Measurements from ENCODE around the gene SYNRG.

The SYNRG gene

GRCh38 chr17:37551788-37552187 is 57.4 kb downstream of the SYNRG start:
- Mint-ChIP-seq H3K4me1 (ENCODE audit: low read depth in 2 of 2) (peaks cover 33 to 53% of the 10 kb centered on the region in 2 donors), H3K9me3 (no peaks in the 10 kb centered on the region), H3K4me3 (peak overlapping the region; percentile 4 to 40), H3K27me3 (no peaks in the 10 kb centered on the region), H3K27ac (peak overlapping the region; percentile 77 to 84), H3K36me3 (ENCODE audit: insufficient read depth) (peaks cover 84% of the 10 kb centered on the region)
- DNase-seq, result no peak
- no peak for ATAC-seq (replicated peaks)

- no peak overlapping the region for H3K4me3 Mint-ChIP-seq
- H3K36me3 Mint-ChIP-seq (ENCODE audit: insufficient read depth), result peaks cover 83% of the 10 kb centered on the region
- H3K4me1 Mint-ChIP-seq (ENCODE audit: low read depth in 2 of 2), result peaks cover 31 to 58% of the 10 kb centered on the region in 2 donors
- ATAC-seq (replicated peaks) (no peak), DNase-seq (no peak)
- peak overlapping the region; percentile 51 to 77 for H3K27ac Mint-ChIP-seq
- H3K9me3 Mint-ChIP-seq, result no peaks in the 10 kb centered on the region
- H3K27me3 Mint-ChIP-seq, result no peaks in the 10 kb centered on the region
Observed at GRCh38 chr17:37547986-37548385, 61.2 kb downstream of the SYNRG start.

DNA sequence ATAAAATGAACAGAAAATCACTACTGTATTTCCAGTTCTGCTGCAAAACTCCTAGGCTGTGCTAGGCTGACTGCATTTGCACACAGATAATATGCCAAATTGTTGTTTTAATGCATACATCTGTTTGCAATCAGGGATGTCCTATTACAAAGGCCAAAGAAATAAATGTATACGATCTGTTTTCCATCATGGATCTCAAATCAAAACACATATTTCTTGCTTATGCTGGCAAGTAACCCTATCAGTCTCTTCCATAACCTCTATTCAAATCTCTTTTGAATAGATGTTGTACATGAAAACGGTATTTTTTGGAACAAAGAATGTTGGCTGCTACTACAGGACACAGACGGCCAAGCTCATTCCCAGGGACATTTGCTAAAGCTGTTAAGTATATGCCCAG is 62.9 kb downstream of the SYNRG start:
- no peaks in the 10 kb centered on the region for H3K9me3 Mint-ChIP-seq
- ATAC-seq (replicated peaks), result no peak
- H3K27ac Mint-ChIP-seq, result peak overlapping the region; percentile 30 to 91
- no peaks in the 10 kb centered on the region for H3K27me3 Mint-ChIP-seq
- peaks cover 20 to 41% of the 10 kb centered on the region in 2 donors for H3K4me1 Mint-ChIP-seq (ENCODE audit: low read depth in 2 of 2)
- DNase-seq, result no peak
- no peak overlapping the region for H3K4me3 Mint-ChIP-seq
- H3K36me3 Mint-ChIP-seq (ENCODE audit: insufficient read depth), result peaks cover 84% of the 10 kb centered on the region

DNA sequence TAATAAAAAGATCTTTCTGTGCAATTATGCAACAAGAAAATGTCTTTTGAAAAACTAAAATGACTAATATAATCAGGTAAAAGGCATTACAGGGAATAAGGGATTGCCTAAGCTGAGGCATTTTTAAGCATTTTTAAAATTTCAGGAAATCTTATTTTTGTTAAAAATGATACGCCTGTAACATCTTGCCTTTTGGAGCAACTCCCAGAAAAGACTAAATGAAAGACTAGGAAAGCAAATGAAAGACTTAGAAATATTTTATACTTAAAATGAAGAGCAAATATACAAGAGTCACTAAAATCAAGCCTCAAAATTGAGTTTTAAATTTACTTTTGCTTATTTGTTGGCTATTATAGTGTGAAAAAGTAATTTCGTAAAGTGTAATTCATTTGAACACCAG is 63.7 kb downstream of the SYNRG start:
- H3K27me3 Mint-ChIP-seq, result no peaks in the 10 kb centered on the region
- peak overlapping the region in 1 of 2 donors; percentile 20 for H3K27ac Mint-ChIP-seq
- H3K9me3 Mint-ChIP-seq, result no peaks in the 10 kb centered on the region
- ATAC-seq (replicated peaks) (no peak), DNase-seq (no peak)
- peaks cover 14 to 37% of the 10 kb centered on the region in 2 donors for H3K4me1 Mint-ChIP-seq (ENCODE audit: low read depth in 2 of 2)
- peaks cover 85% of the 10 kb centered on the region for H3K36me3 Mint-ChIP-seq (ENCODE audit: insufficient read depth)
- no peak overlapping the region for H3K4me3 Mint-ChIP-seq

DNA sequence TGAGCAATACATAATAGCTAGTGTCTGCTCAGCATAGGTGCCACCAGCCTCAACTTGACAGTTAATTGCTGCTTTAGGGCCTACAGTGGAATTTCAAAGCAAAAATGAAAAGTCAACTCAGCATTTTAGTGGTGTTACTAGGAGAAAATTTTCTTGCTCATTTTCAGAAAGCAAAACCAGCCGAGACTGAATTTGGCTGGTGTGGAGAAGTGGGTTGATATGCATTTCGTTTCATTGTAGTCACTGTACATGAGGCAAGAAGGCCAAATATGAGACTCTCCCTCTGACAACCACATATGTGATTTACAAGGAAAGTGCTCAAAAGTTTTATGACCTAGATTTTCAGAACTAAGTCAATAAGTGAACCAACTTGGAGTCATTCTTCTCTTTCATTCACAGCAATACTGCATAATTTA is 65.6 kb downstream of the SYNRG start:
- H3K27ac Mint-ChIP-seq, result peak overlapping the region; percentile 17 to 56
- no peak overlapping the region for H3K4me3 Mint-ChIP-seq
- no peak for ATAC-seq (replicated peaks)
- H3K36me3 Mint-ChIP-seq (ENCODE audit: insufficient read depth), result peaks cover 85% of the 10 kb centered on the region
- H3K4me1 Mint-ChIP-seq (ENCODE audit: low read depth in 2 of 2), result peaks cover 8 to 30% of the 10 kb centered on the region in 2 donors
- no peak for DNase-seq
- H3K27me3 Mint-ChIP-seq, result no peaks in the 10 kb centered on the region
- H3K9me3 Mint-ChIP-seq, result no peaks in the 10 kb centered on the region

DNA sequence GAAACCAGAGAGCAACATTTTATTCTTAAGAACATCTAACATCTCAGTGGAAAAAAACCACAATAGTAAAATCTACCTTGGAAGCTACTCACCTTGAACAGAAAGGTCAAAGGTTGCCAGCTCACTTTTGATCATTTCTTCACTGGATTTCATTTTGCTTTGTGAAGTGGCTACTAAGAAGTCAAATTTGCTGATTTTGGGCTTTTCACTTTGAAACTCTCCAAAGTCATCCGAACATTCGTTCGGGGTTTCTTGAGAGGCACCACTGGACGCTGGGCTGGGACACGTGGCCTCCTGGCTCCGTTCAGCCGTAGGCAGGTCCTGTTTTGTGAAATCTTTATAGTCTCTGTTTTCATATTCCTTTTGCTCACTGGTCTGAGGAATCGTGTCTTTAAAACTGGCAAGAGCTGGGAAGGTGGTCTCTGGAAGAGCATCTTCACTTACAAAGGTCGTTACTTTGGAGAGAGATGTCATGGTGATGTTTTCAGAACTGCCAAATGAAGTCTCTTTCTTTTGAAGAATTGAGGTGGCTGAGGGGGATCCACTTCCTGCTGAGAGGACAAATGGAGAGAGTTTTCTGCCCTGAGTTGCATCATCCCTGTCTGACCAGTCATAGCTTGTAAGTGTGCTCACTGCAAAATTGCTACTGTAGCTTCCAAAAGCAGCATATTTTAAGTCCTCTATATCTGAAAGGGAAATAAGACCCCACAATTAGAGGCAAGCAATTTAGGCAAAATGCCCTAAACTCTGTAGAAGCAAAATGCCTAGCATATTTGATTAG is 67.1 kb downstream of the SYNRG start:
- peaks cover 90% of the 10 kb centered on the region for H3K36me3 Mint-ChIP-seq (ENCODE audit: insufficient read depth)
- no peaks in the 10 kb centered on the region for H3K27me3 Mint-ChIP-seq
- H3K4me3 Mint-ChIP-seq, result no peak overlapping the region
- H3K4me1 Mint-ChIP-seq (ENCODE audit: low read depth in 2 of 2), result peaks cover 5 to 20% of the 10 kb centered on the region in 2 donors
- ATAC-seq (replicated peaks), result no peak
- H3K27ac Mint-ChIP-seq, result no peak overlapping the region
- no peaks in the 10 kb centered on the region for H3K9me3 Mint-ChIP-seq
- no peak for DNase-seq

DNA sequence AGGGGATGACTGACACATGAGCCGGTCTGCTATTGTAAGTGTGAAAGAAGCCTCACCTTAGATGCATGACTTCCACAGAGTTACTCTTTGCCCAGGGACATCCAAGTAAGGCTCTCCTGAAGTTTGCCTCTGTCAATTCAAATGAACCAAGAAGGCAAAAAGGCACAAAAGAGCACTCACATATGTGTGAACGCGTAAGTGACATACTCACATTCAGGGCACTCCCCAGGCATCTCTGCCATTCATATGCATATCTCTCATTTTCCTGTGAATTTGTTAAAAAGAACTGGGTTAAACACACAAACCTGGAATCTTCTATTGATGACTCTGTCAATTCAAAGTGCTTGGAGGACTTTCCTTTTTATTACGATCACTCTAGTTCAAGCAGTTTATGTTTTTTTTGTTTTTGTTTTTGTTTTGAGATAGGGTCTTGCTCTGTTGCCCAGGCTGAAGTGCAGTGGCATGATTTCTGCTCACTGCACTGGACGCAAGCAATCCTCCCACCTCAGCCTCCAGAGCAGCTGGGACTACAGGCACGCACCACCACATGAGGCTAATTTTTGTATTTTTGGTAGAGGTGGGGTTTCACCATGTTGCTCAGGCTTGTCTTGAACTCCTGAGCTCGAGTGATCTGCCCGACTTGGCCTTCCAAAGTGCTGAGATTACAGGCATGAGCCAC is 70.1 kb downstream of the SYNRG start:
- DNase-seq (no peak), ATAC-seq (replicated peaks) (no peak)
- H3K36me3 Mint-ChIP-seq (ENCODE audit: insufficient read depth), result peaks cover 94% of the 10 kb centered on the region
- H3K4me3 Mint-ChIP-seq, result no peak overlapping the region
- no peaks in the 10 kb centered on the region for H3K9me3 Mint-ChIP-seq
- H3K27ac Mint-ChIP-seq, result no peak overlapping the region
- no peaks in the 10 kb centered on the region for H3K27me3 Mint-ChIP-seq
- H3K4me1 Mint-ChIP-seq (ENCODE audit: low read depth in 2 of 2), result peaks cover 2 to 9% of the 10 kb centered on the region in 2 donors

- Mint-ChIP-seq H3K36me3 (ENCODE audit: insufficient read depth) (peaks cover 94% of the 10 kb centered on the region), H3K9me3 (no peaks in the 10 kb centered on the region), H3K27ac (peak overlapping the region; percentile 26 to 46), H3K4me3 (no peak overlapping the region), H3K4me1 (ENCODE audit: low read depth in 2 of 2) (peaks cover 2% of the 10 kb centered on the region in 2 donors), H3K27me3 (no peaks in the 10 kb centered on the region)
- no peak for ATAC-seq (replicated peaks)
- DNase-seq, result no peak
Observed at GRCh38 chr17:37535906-37536305, 73.3 kb downstream of the SYNRG start.

- H3K36me3 Mint-ChIP-seq (ENCODE audit: insufficient read depth), result peaks cover 89% of the 10 kb centered on the region
- no peaks in the 10 kb centered on the region for H3K27me3 Mint-ChIP-seq
- peak overlapping the region in 1 of 2 donors; percentile 77 for H3K27ac Mint-ChIP-seq
- no peak for DNase-seq
- no peak for ATAC-seq (replicated peaks)
- H3K4me1 Mint-ChIP-seq (ENCODE audit: low read depth in 2 of 2), result peaks cover 0 to 2% of the 10 kb centered on the region in 2 donors
- no peaks in the 10 kb centered on the region for H3K9me3 Mint-ChIP-seq
- H3K4me3 Mint-ChIP-seq, result no peak overlapping the region
Observed at GRCh38 chr17:37532756-37533155, 76.5 kb downstream of the SYNRG start.

DNA sequence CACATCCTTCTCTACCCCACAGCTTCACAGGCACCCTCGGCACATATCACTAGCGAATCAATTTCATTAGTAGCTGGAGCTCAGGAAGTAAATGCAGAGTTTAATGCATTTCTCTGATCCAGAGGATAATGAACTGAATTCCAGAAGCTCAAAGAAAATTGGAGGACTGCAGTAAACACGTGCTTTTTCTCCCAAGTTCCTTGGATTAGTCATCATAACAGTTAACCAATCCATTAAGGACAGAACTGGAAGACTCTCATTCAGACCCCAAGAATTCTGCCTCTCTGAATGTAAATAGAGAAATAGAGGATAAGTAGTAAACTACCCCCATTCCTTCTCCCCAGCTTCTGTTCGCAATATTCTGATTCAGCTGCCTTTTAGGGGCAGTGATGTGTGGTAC is 78.8 kb downstream of the SYNRG start:
- H3K9me3 Mint-ChIP-seq, result no peaks in the 10 kb centered on the region
- peaks cover 84% of the 10 kb centered on the region for H3K36me3 Mint-ChIP-seq (ENCODE audit: insufficient read depth)
- peak overlapping the region; percentile 41 to 70 for H3K27ac Mint-ChIP-seq
- no peak for ATAC-seq (replicated peaks)
- no peak for DNase-seq
- H3K4me1 Mint-ChIP-seq (ENCODE audit: low read depth in 2 of 2), result peaks cover 0 to 3% of the 10 kb centered on the region in 2 donors
- no peaks in the 10 kb centered on the region for H3K27me3 Mint-ChIP-seq
- H3K4me3 Mint-ChIP-seq, result no peak overlapping the region

DNA sequence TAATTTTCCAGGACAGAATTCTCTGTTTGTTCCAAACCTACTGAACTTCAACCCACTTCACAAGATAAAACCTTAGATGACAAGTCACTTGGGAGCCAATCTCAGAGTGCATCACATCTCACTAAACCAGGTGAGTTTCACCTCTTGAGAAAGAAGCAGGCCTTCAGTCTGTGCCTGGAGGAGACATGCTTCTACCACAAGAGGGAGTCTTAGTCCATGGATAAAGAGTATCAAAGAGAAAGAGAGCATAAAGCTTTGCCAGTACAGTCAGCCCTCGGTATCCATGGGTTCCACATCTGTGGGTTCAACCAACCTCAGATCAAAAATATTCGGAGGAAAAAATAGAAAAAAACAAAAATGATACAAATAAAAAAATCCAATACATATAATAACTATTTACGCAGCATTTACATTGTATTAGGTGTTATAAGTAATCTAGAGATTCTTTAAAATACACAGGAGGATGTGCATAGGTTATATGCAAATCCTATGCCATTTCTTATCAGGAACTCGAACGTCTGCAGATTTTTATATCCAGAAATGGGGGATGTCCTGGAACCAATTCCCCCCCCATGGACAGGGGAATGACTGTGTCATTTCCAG is 81.9 kb downstream of the SYNRG start:
- peak overlapping the region; percentile 11 to 67 for H3K27ac Mint-ChIP-seq
- no peaks in the 10 kb centered on the region for H3K27me3 Mint-ChIP-seq
- ATAC-seq (replicated peaks), result peak; percentile 58
- H3K36me3 Mint-ChIP-seq (ENCODE audit: insufficient read depth), result peaks cover 78% of the 10 kb centered on the region
- no peaks in the 10 kb centered on the region for H3K9me3 Mint-ChIP-seq
- DNase-seq, result no peak
- H3K4me3 Mint-ChIP-seq, result no peak overlapping the region
- H3K4me1 Mint-ChIP-seq (ENCODE audit: low read depth in 2 of 2), result peaks cover 0 to 3% of the 10 kb centered on the region in 2 donors

GRCh38 chr17:37523715-37524219 is 85.5 kb downstream of the SYNRG start:
- ATAC-seq (replicated peaks), result no peak
- H3K4me1 Mint-ChIP-seq (ENCODE audit: low read depth in 2 of 2), result peaks cover 17 to 20% of the 10 kb centered on the region in 2 donors
- H3K27ac Mint-ChIP-seq, result peak overlapping the region in 1 of 2 donors; percentile 69
- H3K9me3 Mint-ChIP-seq, result no peaks in the 10 kb centered on the region
- H3K27me3 Mint-ChIP-seq, result no peaks in the 10 kb centered on the region
- no peak for DNase-seq
- no peak overlapping the region for H3K4me3 Mint-ChIP-seq
- H3K36me3 Mint-ChIP-seq (ENCODE audit: insufficient read depth), result peaks cover 70% of the 10 kb centered on the region

DNA sequence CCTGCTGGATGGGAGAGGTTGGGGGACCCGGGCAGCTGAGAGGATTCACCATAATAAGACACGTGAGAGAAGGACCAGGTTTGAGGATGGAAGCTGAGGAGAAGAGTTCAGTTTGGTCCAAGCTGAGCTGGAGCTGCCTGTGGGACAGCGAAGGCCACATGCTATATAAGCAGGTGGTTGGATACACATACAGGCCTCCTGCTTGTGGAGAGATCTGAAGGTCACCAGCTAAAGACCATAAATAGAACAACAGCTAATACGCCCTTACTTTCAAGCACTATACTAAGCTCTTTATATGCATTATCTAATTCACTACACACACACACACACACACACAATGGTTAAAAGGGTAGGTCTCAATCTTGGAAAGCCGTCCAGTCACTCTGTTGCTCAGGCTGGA is 87.4 kb downstream of the SYNRG start:
- ATAC-seq (replicated peaks) (no peak), DNase-seq (no peak)
- Mint-ChIP-seq H3K9me3 (no peaks in the 10 kb centered on the region), H3K36me3 (ENCODE audit: insufficient read depth) (peaks cover 76% of the 10 kb centered on the region), H3K4me3 (no peak overlapping the region), H3K4me1 (ENCODE audit: low read depth in 2 of 2) (peaks cover 17 to 20% of the 10 kb centered on the region in 2 donors), H3K27ac (peak overlapping the region in 1 of 2 donors; percentile 44), H3K27me3 (no peaks in the 10 kb centered on the region)
